ENCODE data around the gene UNC93B1.

GRCh38 chr11:68004551-68005335 lies 846 bp upstream of the UNC93B1 start:
- no peak for TF ChIP-seq CTCF (IDR thresholded peaks at IDR 0.05)
- no peak for TF ChIP-seq POLR2AphosphoS5 (IDR thresholded peaks at IDR 0.05)
- no peak for TF ChIP-seq POLR2A (IDR thresholded peaks at IDR 0.05)

Data from prostate gland (tissue), 2 donors.